HG03175 (cell line): Measurements from ENCODE around the gene CIDEB.

Source experiments
- ATAC-seq: cut with Tn5 transposase; IDR thresholded peaks from one replicate; pipeline ENCODE4 v1.9.1; 2021; ENCODE audit warnings: mild to moderate bottlenecking, moderate library complexity; ENCODE audit not compliant: unreplicated experiment

Gene CIDEB

GRCh38 chr14:24271134-24271833 lies 36.5 kb downstream of the CIDEB start, which contains the start of gene RABGGTA:
RABGGTA (minus strand) TSS chr14:24271597; CDS start chr14:24271115, 482 bp downstream.
- peak; percentile 89 for ATAC-seq

- ATAC-seq: peak; percentile 2
These were observed 37.1 kb downstream of the CIDEB start for GRCh38 chr14:24270537-24271133.

- ATAC-seq: no peak
These were observed 37.8 kb downstream of the CIDEB start for GRCh38 chr14:24269910-24270536.

GRCh38 chr14:24269368-24269767 lies 38.4 kb downstream of the CIDEB start:
- ATAC-seq: no peak

GRCh38 chr14:24268225-24268624 lies 39.6 kb downstream of the CIDEB start:
- ATAC-seq: no peak

GRCh38 chr14:24267516-24267915 lies 40.3 kb downstream of the CIDEB start:
- no peak for ATAC-seq

- no peak for ATAC-seq
These were observed 41.2 kb downstream of the CIDEB start for GRCh38 chr14:24266344-24267244.

- ATAC-seq: no peak
These were observed 43.5 kb downstream of the CIDEB start for GRCh38 chr14:24264298-24264697.

GRCh38 chr14:24263848-24264247 lies 43.9 kb downstream of the CIDEB start:
- ATAC-seq: no peak

- no peak for ATAC-seq
These were observed 44.7 kb downstream of the CIDEB start, which contains the start of gene TGM1 for GRCh38 chr14:24262821-24263733. TGM1 (minus strand) TSS chr14:24263177; CDS start chr14:24262352, 825 bp downstream.

- ATAC-seq: no peak
These were observed 45.8 kb downstream of the CIDEB start for GRCh38 chr14:24261969-24262327.

- ATAC-seq: no peak
These were observed 46.4 kb downstream of the CIDEB start for GRCh38 chr14:24261256-24261968.

- no peak for ATAC-seq
These were observed 47.0 kb downstream of the CIDEB start for GRCh38 chr14:24260780-24261157.

- no peak for ATAC-seq
These were observed 47.6 kb downstream of the CIDEB start for GRCh38 chr14:24260026-24260779.

- ATAC-seq: no peak
These were observed 48.3 kb downstream of the CIDEB start for GRCh38 chr14:24259282-24260025.

GRCh38 chr14:24258548-24259265 lies 49.1 kb downstream of the CIDEB start:
- ATAC-seq: no peak

GRCh38 chr14:24258119-24258518 lies 49.7 kb downstream of the CIDEB start:
- ATAC-seq: no peak
